H1 (cell line): ENCODE data around the gene GRIN2B. TPM values are rescaled to one million over a fixed set of nuclear protein-coding genes. Genes with fewer than 3 reads are reported as not detected.
A peak's percentile ranks its signal among the peaks of the same experiment; 100 is the strongest.

ENCODE experiments used
- CTCF ChIA-PET: fragments of 300-600 bp; sonication (Branson Sonifier 250); formaldehyde crosslinking; loops from one replicate; lab custom pipeline; 2021; ENCODE audit not compliant: partially characterized antibody; lab: Charles Lee
- POLR2A ChIA-PET: fragments of 300-600 bp; sonication (Branson Sonifier 250); formaldehyde crosslinking; loops from one replicate; lab custom pipeline; 2021; ENCODE audit warnings: inconsistent platforms; ENCODE audit not compliant: partially characterized antibody; lab: Charles Lee
- DNase-seq, 2 experiments: peaks; one replicate each; pipeline versions ENCODE4 v3.0.0 to v3.0.0-alpha.2; 2010 to 2022; ENCODE audit warnings: low spot score in 2 of 2, low read depth in 1 of 2, mixed read lengths in 1 of 2
- FAIRE-seq: peaks from 2 replicates; lab custom pipeline; 2011; peaks lifted over from hg19 to GRCh38; lab: Jason Lieb, UNC
- H2AFZ ChIP-seq: 2 replicates; pipeline ENCODE4 v1.8.1; 2012; ENCODE audit warnings: low read length, inconsistent platforms
- H2AK5ac ChIP-seq: 2 replicates; pipeline ENCODE4 v1.6.1; 2013; ENCODE audit warnings: low read depth, low read length
- H2BK120ac ChIP-seq: replicated peaks from 2 replicates; pipeline ENCODE3; 2013; ENCODE audit warnings: low read depth, low read length, inconsistent platforms
- H2BK12ac ChIP-seq: 2 replicates; pipeline ENCODE4 v1.6.1; 2013; ENCODE audit warnings: low read depth, low read length
- H2BK15ac ChIP-seq: 2 replicates; pipeline ENCODE4 v1.6.1; 2013; ENCODE audit warnings: low read length
- H2BK20ac ChIP-seq: 2 replicates; pipeline ENCODE4 v1.6.1; 2013; ENCODE audit warnings: low read length
- H2BK5ac ChIP-seq: 2 replicates; pipeline ENCODE4 v1.6.1; 2013; ENCODE audit warnings: low read depth, low read length
- H3K14ac ChIP-seq: 2 replicates; pipeline ENCODE4 v1.6.1; 2013; ENCODE audit warnings: inconsistent platforms; ENCODE audit not compliant: insufficient read length
- H3K18ac ChIP-seq: 2 replicates; pipeline ENCODE4 v1.6.1; 2013; ENCODE audit warnings: low read length; ENCODE audit errors: extremely low read depth
- H3K23ac ChIP-seq: 2 replicates; pipeline ENCODE4 v1.6.1; 2013; ENCODE audit warnings: inconsistent platforms; ENCODE audit not compliant: insufficient read length
- H3K23me2 ChIP-seq: 2 replicates; pipeline ENCODE4 v1.6.1; 2013; ENCODE audit warnings: low read depth, low read length
- H3K27ac ChIP-seq: 2 replicates; pipeline ENCODE4 v1.6.1; 2011; ENCODE audit warnings: low read depth, low read length, inconsistent platforms
- H3K27me3 ChIP-seq, 4 experiments: replicated peaks in 1 of 4; 1 replicate in 1 of 4; 2 replicates in 3 of 4; pipeline versions ENCODE4 v1.6.1 to v1.8.1; 2011 to 2013; ENCODE audit warnings: low read length in 3 of 4, mild to moderate bottlenecking in 3 of 4, inconsistent platforms in 2 of 4, mixed read lengths in 2 of 4, moderate library complexity in 1 of 4; ENCODE audit not compliant: control insufficient read depth in 3 of 4, insufficient read depth in 3 of 4; ENCODE audit errors: extremely low read depth in 1 of 4
- H3K36me3 ChIP-seq, 4 experiments: 2 replicates each; pipeline versions ENCODE4 v1.6.1 to v1.8.1; 2011 to 2013; ENCODE audit warnings: mild to moderate bottlenecking in 4 of 4, low read length in 3 of 4, moderate library complexity in 2 of 4, control low read depth in 1 of 4, inconsistent platforms in 1 of 4; ENCODE audit not compliant: insufficient read depth in 4 of 4, control insufficient read depth in 2 of 4
- H3K4ac ChIP-seq: replicated peaks from 2 replicates; pipeline ENCODE3; 2013; ENCODE audit warnings: low read length, low read depth, mixed read lengths, inconsistent platforms; ENCODE audit not compliant: insufficient read length
- H3K4me1 ChIP-seq, 4 experiments: replicated peaks in 1 of 4; 1 replicate in 1 of 4; 2 replicates in 3 of 4; pipeline versions ENCODE4 v1.6.1 to v1.8.1; 2011 to 2013; ENCODE audit warnings: low read length in 3 of 4, inconsistent platforms in 2 of 4, mixed read lengths in 1 of 4; ENCODE audit not compliant: insufficient read depth in 4 of 4, control insufficient read depth in 3 of 4
- H3K4me2 ChIP-seq, 2 experiments: 2 replicates each; pipeline versions ENCODE4 v1.6.1 to v1.8.1; 2011 to 2013; ENCODE audit warnings: low read depth in 2 of 2, low read length in 2 of 2, control low read depth in 1 of 2, inconsistent platforms in 1 of 2, mild to moderate bottlenecking in 1 of 2; ENCODE audit not compliant: insufficient read depth in 1 of 2
- H3K4me3 ChIP-seq, 4 experiments: fragments of 200-600, 300-600 bp in 1 of 4; sonication (generic), shearing (Covaris generic), sonication (Bioruptor Twin) in 1 of 4; 2 replicates each; pipeline versions ENCODE4 v1.5.1 to v1.8.1; 2011 to 2016; ENCODE audit warnings: low read length in 4 of 4, low read depth in 3 of 4, control low read depth in 2 of 4, inconsistent platforms in 2 of 4, mild to moderate bottlenecking in 2 of 4, mixed read lengths in 1 of 4, moderate library complexity in 1 of 4; ENCODE audit not compliant: insufficient read depth in 2 of 4; ENCODE audit errors: extremely low read depth in 1 of 4
- H3K56ac ChIP-seq: replicated peaks from 2 replicates; pipeline ENCODE3; 2013; ENCODE audit warnings: low read depth, mild to moderate bottlenecking, mixed read lengths, low read length, inconsistent platforms; ENCODE audit not compliant: insufficient read length
- H3K79me1 ChIP-seq: 2 replicates; pipeline ENCODE4 v1.6.1; 2013; ENCODE audit warnings: low read depth, low read length, control low read depth
- H3K79me2 ChIP-seq, 2 experiments: 2 replicates each; pipeline versions ENCODE4 v1.6.1 to v1.8.1; 2012 to 2013; ENCODE audit warnings: low read length in 2 of 2, mild to moderate bottlenecking in 2 of 2, inconsistent platforms in 1 of 2; ENCODE audit not compliant: insufficient read depth in 2 of 2, control insufficient read depth in 1 of 2
- H3K9ac ChIP-seq, 4 experiments: replicated peaks in 1 of 4; 1 replicate in 1 of 4; 2 replicates in 3 of 4; pipeline versions ENCODE4 v1.6.1 to v1.8.1; 2011 to 2013; ENCODE audit warnings: low read depth in 3 of 4, low read length in 3 of 4, control low read depth in 2 of 4, mild to moderate bottlenecking in 2 of 4, moderate library complexity in 2 of 4, inconsistent platforms in 1 of 4; ENCODE audit errors: extremely low read depth in 1 of 4
- H3K9me3 ChIP-seq, 2 experiments: 2 replicates each; pipeline versions ENCODE4 v1.6.1 to v1.8.1; 2012 to 2013; ENCODE audit warnings: mild to moderate bottlenecking in 2 of 2, moderate library complexity in 2 of 2, control low read depth in 1 of 2, inconsistent platforms in 1 of 2, low read depth in 1 of 2, low read length in 1 of 2, mixed read lengths in 1 of 2; ENCODE audit not compliant: insufficient read depth in 2 of 2
- H4K20me1 ChIP-seq, 2 experiments: replicated peaks in 1 of 2; 2 replicates each; pipeline versions ENCODE3 to v1.8.1; 2011 to 2013; ENCODE audit warnings: inconsistent platforms in 2 of 2, low read length in 2 of 2, mild to moderate bottlenecking in 1 of 2; ENCODE audit not compliant: insufficient read depth in 2 of 2, control insufficient read depth in 1 of 2
- H4K5ac ChIP-seq: 2 replicates; pipeline ENCODE4 v1.6.1; 2013; ENCODE audit warnings: low read length, low read depth, mixed read lengths, inconsistent platforms; ENCODE audit not compliant: insufficient read length
- H4K8ac ChIP-seq: 2 replicates; pipeline ENCODE4 v1.8.0; 2013; ENCODE audit warnings: mild to moderate bottlenecking, moderate library complexity, low read length, inconsistent platforms; ENCODE audit not compliant: insufficient read depth; ENCODE audit errors: extremely low read depth
- H4K91ac ChIP-seq: replicated peaks from 2 replicates; pipeline ENCODE3; 2013; ENCODE audit warnings: low read length, mixed read lengths, inconsistent platforms; ENCODE audit not compliant: insufficient read length
- JUND ChIP-seq: IDR thresholded peaks from 2 replicates; pipeline ENCODE4 v1.6.1; 2011; ENCODE audit warnings: mild to moderate bottlenecking, improper control_type of control experiment, low read length
- RNF2 ChIP-seq: fragments of 200-900, 300-1000 bp; sonication (generic); IDR thresholded peaks from 2 replicates; pipeline ENCODE4 v1.7.1; 2016; ENCODE audit warnings: borderline replicate concordance, low read depth, mild to moderate bottlenecking, antibody characterized with exemption, low read length; ENCODE audit not compliant: poor library complexity, severe bottlenecking; ENCODE audit errors: missing control alignments
- TEAD4 ChIP-seq: IDR thresholded peaks from 2 replicates; pipeline ENCODE4 v1.6.1; 2012; ENCODE audit warnings: low read depth, low read length, inconsistent platforms, mixed read lengths
- WGBS, 2 experiments: shearing (Covaris generic) in 1 of 2; methylation state at CpG; one replicate each; pipeline versions ENCODE4 v1.1.6 to v1.1.7; 2013 to 2015; ENCODE audit warnings: low lambda C conversion rate in 2 of 2, mixed read lengths in 2 of 2, inconsistent platforms in 1 of 2, low coverage in 1 of 2, missing lambda C conversion rate in 1 of 2; ENCODE audit not compliant: insufficient replicate concordance in 2 of 2, insufficient coverage in 1 of 2, insufficient read length in 1 of 2; ENCODE audit errors: extremely low coverage in 1 of 2, missing lambda C conversion rate in 1 of 2; 5-methylcytosine and 5-hydroxymethylcytosine counted together
- polyA plus RNA-seq, 7 experiments: library from polyadenylated mRNA; depleted of rRNA in 3 of 7; stranded (reverse) in 5 of 7; unstranded in 2 of 7; fragments of >200 nt in 5 of 7; fragments of 200-250 nt in 2 of 7; gene quantifications; 1 replicate in 5 of 7; 2 replicates in 1 of 7; 4 replicates in 1 of 7; pipeline versions ENCODE4 v1.2.1 to v1.2.3, GENCODE V29; 2011 to 2013; ENCODE audit warnings: missing spikeins in 2 of 7, mixed read lengths in 2 of 7
- total RNA-seq: library from RNA; stranded (reverse); fragmentation: NEBNext Ultra II Directional; extraction: Animal tissue kit (Norgen Biotek cat#: 25700); gene quantifications from 2 replicates; pipeline ENCODE4 v1.2.1, GENCODE V29; 2021

The GRIN2B gene
- total and polyA plus RNA-seq, 2 of the 8 experiments (the other 6 are each of a cell fraction or from before 2014, with no cell fraction given) = 0.68 to 3.2 TPM

DNA sequence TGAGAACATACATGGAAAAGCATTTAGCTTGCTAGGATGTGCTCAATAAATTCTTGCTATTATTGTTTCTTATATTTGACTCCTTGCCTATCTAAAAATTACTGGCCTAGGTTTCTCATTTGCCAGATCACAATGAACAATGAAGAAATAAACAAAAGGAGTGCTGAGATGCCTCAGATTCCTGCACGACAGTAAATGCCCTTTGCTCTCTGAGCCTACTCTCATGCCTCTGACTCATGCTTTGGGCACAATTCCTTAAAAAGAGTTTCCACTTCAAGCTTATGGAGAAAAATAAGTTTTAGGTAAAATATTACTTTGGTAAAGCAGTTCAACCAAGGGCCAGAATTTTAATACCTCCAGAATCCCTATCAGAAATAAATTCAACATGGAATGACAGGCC, 30.9 kb downstream of the GRIN2B start:
- H3K4me2 ChIP-seq = peak overlapping the region in 1 of 2 experiments; percentile 6; a peak in 1 of 4 replicates
- no peak overlapping the region for H2BK20ac ChIP-seq
- no peak overlapping the region for H3K18ac ChIP-seq
- TF ChIP-seq JUND (peak; percentile 61), RNF2 (no peak), TEAD4 (peak; percentile 62)
- no peak overlapping the region for H3K23ac ChIP-seq
- H2BK5ac ChIP-seq = no peak overlapping the region; the same call in 1 of the 2 replicates
- no peak overlapping the region for H3K9ac ChIP-seq
- H2BK12ac ChIP-seq = no peak overlapping the region
- ChIA-PET POLR2A (interaction anchor here (0.7 to 1.0 kb wide), 4 partner anchors 9 to 522 kb away, joined by 3 read pairs; no protein-coding TSS in a partner anchor), CTCF (interaction anchor here (0.6 to 2.9 kb wide), 5 partner anchors 9 to 1307 kb away, joined by 3 to 15 read pairs (median 5); no protein-coding TSS in a partner anchor)
- H3K36me3 ChIP-seq = no peaks in the 10 kb centered on the region
- H3K4me1 ChIP-seq = peaks cover 0 to 3% (median 0%) of the 10 kb centered on the region in 4 experiments; a peak in 2 of 7 replicates
- no peaks in the 10 kb centered on the region for H3K27me3 ChIP-seq
- H3K23me2 ChIP-seq = no peaks in the 10 kb centered on the region
- peak; percentile 28 for FAIRE-seq
- no peaks in the 10 kb centered on the region for H3K79me1 ChIP-seq
- H3K4ac ChIP-seq = no peak overlapping the region
- no peak overlapping the region for H2BK120ac ChIP-seq
- no peak overlapping the region for H4K8ac ChIP-seq
- H3K14ac ChIP-seq = no peak overlapping the region
- H2BK15ac ChIP-seq = no peak overlapping the region
- H3K9me3 ChIP-seq = no peaks in the 10 kb centered on the region
- H4K91ac ChIP-seq = no peak overlapping the region
- no peaks in the 10 kb centered on the region for H4K20me1 ChIP-seq
- no peak overlapping the region for H3K56ac ChIP-seq
- H4K5ac ChIP-seq = no peak overlapping the region
- no peak for DNase-seq
- no peak overlapping the region for H3K4me3 ChIP-seq
- WGBS, 2 experiments = 32% methylated on average over 1 of the region's 1 CpG; no CpG with 5 or more reads in 1 of the 2 experiments
- no peak overlapping the region for H2AFZ ChIP-seq
- H3K27ac ChIP-seq = no peak overlapping the region
- H2AK5ac ChIP-seq = no peak overlapping the region
- H3K79me2 ChIP-seq = no peaks in the 10 kb centered on the region
